GM06990 (cell line): ENCODE results near the gene SMTNL1.
"Not testable (repeated sequence)": the region's sequence is repeated elsewhere in the genome, so short reads cannot be mapped to it uniquely, and the experiment has no call there.

ENCODE experiments used
- DNase-seq: peaks from one replicate; pipeline ENCODE4 v3.0.0-alpha.2; 2011; ENCODE audit not compliant: insufficient read length; ENCODE audit errors: extremely low read depth
- H3K27me3 ChIP-seq: replicated peaks from 2 replicates; pipeline ENCODE4 v1.6.0; 2011; ENCODE audit warnings: low read length; ENCODE audit not compliant: control insufficient read depth, insufficient read depth
- H3K36me3 ChIP-seq: 2 replicates; pipeline ENCODE4 v1.5.1; 2011; ENCODE audit warnings: low read length; ENCODE audit not compliant: control insufficient read depth, insufficient read depth
- H3K4me3 ChIP-seq: replicated peaks from 2 replicates; pipeline ENCODE4 v1.5.1; 2011; ENCODE audit warnings: low read depth, mild to moderate bottlenecking, control low read depth, low read length
- CTCF ChIP-seq: IDR thresholded peaks from 2 replicates; pipeline ENCODE4 v1.5.1; 2011; ENCODE audit warnings: low read length, control low read depth, mild to moderate bottlenecking, inconsistent platforms; ENCODE audit not compliant: insufficient read depth, poor library complexity, severe bottlenecking

SMTNL1 gene

GRCh38 chr11:57530596-57531507 is 6.5 kb upstream of the SMTNL1 start, which contains the start of gene TIMM10:
TIMM10 (minus strand) TSS chr11:57530754; CDS start chr11:57530189, 565 bp downstream.
- no peak for TF ChIP-seq CTCF
- peak within 1 kb of the TSS; percentile 88 for H3K4me3 ChIP-seq
- peaks cover 6% of the 10 kb centered on the region for H3K36me3 ChIP-seq
- peak; percentile 95 for DNase-seq
- H3K27me3 ChIP-seq: no peaks in the 10 kb centered on the region

GRCh38 chr11:57534449-57534848 is 2.9 kb upstream of the SMTNL1 start:
- H3K27me3 ChIP-seq, DNase-seq, H3K4me3 ChIP-seq, H3K36me3 ChIP-seq: not testable (repeated sequence)

GRCh38 chr11:57539342-57539741 is 1.9 kb downstream of the SMTNL1 start:
- Histone ChIP-seq H3K36me3 (peaks cover 2% of the 10 kb centered on the region; the same call in 1 of the 2 replicates), H3K27me3 (no peaks in the 10 kb centered on the region), H3K4me3 (no peak overlapping the region)
- TF ChIP-seq CTCF: no peak
- DNase-seq: no peak

- H3K27me3 ChIP-seq: no peaks in the 10 kb centered on the region
- H3K36me3 ChIP-seq: peaks cover 2% of the 10 kb centered on the region; the same call in 1 of the 2 replicates
- no peak for DNase-seq
- no peak for TF ChIP-seq CTCF
- H3K4me3 ChIP-seq: no peak overlapping the region
Observed at GRCh38 chr11:57541169-57541568, 3.8 kb downstream of the SMTNL1 start.

GRCh38 chr11:57542582-57542981 is 5.2 kb downstream of the SMTNL1 start:
- no peak for DNase-seq
- TF ChIP-seq CTCF: no peak
- H3K36me3 ChIP-seq: peaks cover 2% of the 10 kb centered on the region; the same call in 1 of the 2 replicates
- no peak overlapping the region for H3K4me3 ChIP-seq
- no peaks in the 10 kb centered on the region for H3K27me3 ChIP-seq

GRCh38 chr11:57543593-57543992 is 6.2 kb downstream of the SMTNL1 start:
- H3K36me3 ChIP-seq: peaks cover 4% of the 10 kb centered on the region; the same call in 1 of the 2 replicates

More at GRCh38 chr11:57543593-57543992, 6.2 kb downstream of the SMTNL1 start:
- no peak for DNase-seq
- no peaks in the 10 kb centered on the region for H3K27me3 ChIP-seq
- no peak overlapping the region for H3K4me3 ChIP-seq
- TF ChIP-seq CTCF: no peak
